HepG2 (cell line): ENCODE measurements around the gene TRAPPC3. TPM values are rescaled to one million over a fixed set of nuclear protein-coding genes. Genes with fewer than 3 reads are reported as not detected.

ENCODE experiments used
- ATAC-seq: fragments of 200-7000 bp; cut with Tn5 transposase; 3 replicates; pipeline ENCODE4 v1.9.1; 2020; ENCODE audit warnings: mild to moderate bottlenecking, moderate library complexity
- BruUV-seq: library from RNA; stranded (reverse); fragments of 400-500 nt; replicated peaks from 2 replicates; lab custom pipeline; 2021; lab: Mats Ljungman, UMichigan
- CTCF ChIA-PET: fragments of 300-600 bp; formaldehyde crosslinking; extraction: SDS; loops from one replicate; lab custom pipeline; 2021; ENCODE audit warnings: low total read pairs, inconsistent platforms, low intra/inter-chr PET ratio; lab: Yijun Ruan, JAX
- POLR2A ChIA-PET: fragments of 350-600 bp; sonication (Branson Sonifier 250); formaldehyde crosslinking; loops from one replicate; lab custom pipeline; 2020; ENCODE audit warnings: antibody characterized with exemption, inconsistent platforms; lab: Yijun Ruan, JAX
- DNase-seq: peaks from one replicate; pipeline ENCODE4 v3.0.0-alpha.2; 2015; ENCODE audit warnings: low spot score
- FAIRE-seq: peaks from 3 replicates; lab custom pipeline; 2011; peaks lifted over from hg19 to GRCh38; lab: Jason Lieb, UNC
- H2AFZ ChIP-seq: one replicate; pipeline ENCODE4 v1.6.1; 2011; ENCODE audit warnings: low read length, inconsistent platforms
- H3K27ac ChIP-seq: fragments of 300-600 bp; 3 replicates; pipeline ENCODE4 v1.8.0; 2011; ENCODE audit warnings: mixed run types, mild to moderate bottlenecking, mixed read lengths, low read length, inconsistent platforms; ENCODE audit not compliant: insufficient read depth; ENCODE audit errors: extremely low read length
- H3K27me3 ChIP-seq, 2 experiments: fragments of 200-600 bp in 1 of 2; 2 replicates in 1 of 2; 3 replicates in 1 of 2; pipeline versions ENCODE4 v1.6.0 to v1.8.0; 2011; ENCODE audit warnings: low read length in 2 of 2, mild to moderate bottlenecking in 2 of 2, moderate library complexity in 2 of 2, inconsistent platforms in 1 of 2; ENCODE audit not compliant: insufficient read depth in 2 of 2, control insufficient read depth in 1 of 2
- H3K36me3 ChIP-seq, 2 experiments: fragments of 200-600 bp in 1 of 2; replicated peaks in 1 of 2; 2 replicates in 1 of 2; 3 replicates in 1 of 2; pipeline versions ENCODE4 v1.5.1 to v1.8.0; 2011; ENCODE audit warnings: low read length in 2 of 2, inconsistent platforms in 1 of 2; ENCODE audit not compliant: insufficient read depth in 2 of 2, control insufficient read depth in 1 of 2
- H3K4me1 ChIP-seq: 2 replicates; pipeline ENCODE4 v1.5.1; 2012; ENCODE audit warnings: low read length, inconsistent platforms; ENCODE audit not compliant: insufficient read depth
- H3K4me2 ChIP-seq: 2 replicates; pipeline ENCODE4 v1.6.0; 2011; ENCODE audit warnings: low read depth, low read length, inconsistent platforms
- H3K4me3 ChIP-seq, 3 experiments: fragments of 200-600 bp in 1 of 3; sonication (generic), shearing (Covaris generic) in 1 of 3; replicated peaks in 1 of 3; 2 replicates each; pipeline ENCODE4 v1.5.1; 2011 to 2016; ENCODE audit warnings: low read length in 3 of 3, inconsistent platforms in 2 of 3, low read depth in 2 of 3, mild to moderate bottlenecking in 2 of 3, control low read depth in 1 of 3, mixed read lengths in 1 of 3; ENCODE audit not compliant: insufficient read depth in 1 of 3
- H3K79me2 ChIP-seq: one replicate; pipeline ENCODE4 v1.6.1; 2011; ENCODE audit warnings: low read length, inconsistent platforms; ENCODE audit not compliant: insufficient read depth
- H3K9ac ChIP-seq: 2 replicates; pipeline ENCODE4 v1.6.0; 2011; ENCODE audit warnings: mild to moderate bottlenecking, low read depth, low read length, inconsistent platforms; ENCODE audit not compliant: insufficient read depth
- H3K9me3 ChIP-seq: 2 replicates; pipeline ENCODE4 v1.5.1; 2012; ENCODE audit warnings: mild to moderate bottlenecking, low read length
- H4K20me1 ChIP-seq: 2 replicates; pipeline ENCODE4 v1.6.0; 2011; ENCODE audit warnings: inconsistent platforms, mild to moderate bottlenecking, low read length, moderate library complexity; ENCODE audit not compliant: insufficient read depth
- ELF3 ChIP-seq: IDR thresholded peaks from 2 replicates; pipeline ENCODE4 v1.6.1; 2016; ENCODE audit warnings: missing genetic modification reagents, missing compliant biosample characterization
- PHF20 ChIP-seq: sonication (generic); formaldehyde crosslinking; IDR thresholded peaks from 2 replicates; pipeline ENCODE4 v1.5.0; 2020; ENCODE audit warnings: mild to moderate bottlenecking, missing genetic modification reagents
- RBM22 ChIP-seq: fragments of 200-400 bp; formaldehyde crosslinking; optimal IDR thresholded peaks from 2 replicates; pipeline ENCODE3; 2017; ENCODE audit warnings: mild to moderate bottlenecking, low read length, moderate library complexity
- ZNF225 ChIP-seq: sonication (generic); formaldehyde crosslinking; IDR thresholded peaks from 2 replicates; pipeline ENCODE4 v1.4.0; 2020; ENCODE audit warnings: mild to moderate bottlenecking, missing genetic modification reagents
- WGBS: methylation state at CpG from one replicate; pipeline ENCODE4 v1.1.6; 2017; ENCODE audit warnings: low lambda C conversion rate; 5-methylcytosine and 5-hydroxymethylcytosine counted together
- in situ Hi-C: cut with HindIII; loops from 2 replicates; pipeline ENCODE4 v1.10.0; 2017; ENCODE audit warnings: low pct_unique_long_range_greater_than_20kb; ENCODE audit not compliant: extremely low pct_ligation_motif_present
- intact Hi-C: fragments of 100-400 bp; cut with micrococcal nuclease; formaldehyde crosslinking; loops from one replicate; pipeline ENCODE4 v1.10.0; 2022; ENCODE audit not compliant: unreplicated experiment
- polyA plus RNA-seq, 8 experiments: library from polyadenylated mRNA; depleted of rRNA in 3 of 8; stranded (reverse) in 7 of 8; unstranded in 1 of 8; fragments of >200 nt; fragmentation: Illumina TruSeq in 4 of 8; extraction: Trizol in 4 of 8; gene quantifications; 2 replicates each; pipeline versions ENCODE4 v1.2.1 to v1.2.3, GENCODE V29; 2011 to 2016; ENCODE audit warnings: low read depth in 4 of 8, missing spikeins in 1 of 8, mixed read lengths in 1 of 8; ENCODE audit not compliant: insufficient read depth in 1 of 8
- total RNA-seq, 5 experiments: library from RNA; depleted of rRNA; stranded (reverse); fragments of >200 nt; fragmentation: Illumina TruSeq; extraction: Trizol; gene quantifications; 2 replicates each; pipeline ENCODE4 v1.2.3, GENCODE V29; 2016; ENCODE audit warnings: low read depth in 1 of 5
- TF ChIP-seq, protein P1 (sequence below): sonication (generic); formaldehyde crosslinking; IDR thresholded peaks from 2 replicates; pipeline ENCODE4 v1.5.0; 2020; ENCODE audit warnings: missing genetic modification reagents
- TF ChIP-seq, protein P2 (sequence below): sonication (generic); formaldehyde crosslinking; IDR thresholded peaks from 2 replicates; pipeline ENCODE4 v1.5.1; 2020; ENCODE audit warnings: mild to moderate bottlenecking, missing genetic modification reagents, borderline replicate concordance
- TF ChIP-seq, protein P3 (sequence below): sonication (generic); formaldehyde crosslinking; IDR thresholded peaks from 2 replicates; pipeline ENCODE4 v1.4.0; 2020; ENCODE audit warnings: missing genetic modification reagents, mild to moderate bottlenecking, borderline replicate concordance
- TF ChIP-seq, protein P4 (sequence below): sonication (generic); formaldehyde crosslinking; IDR thresholded peaks from 2 replicates; pipeline ENCODE4 v1.8.0; 2022; ENCODE audit warnings: missing genetic modification reagents, mild to moderate bottlenecking, inconsistent platforms, borderline replicate concordance
- TF ChIP-seq, protein P5 (sequence below): sonication (generic); formaldehyde crosslinking; conservative IDR thresholded peaks from 2 replicates; pipeline ENCODE4 v1.8.0; 2022; ENCODE audit warnings: mild to moderate bottlenecking, moderate library complexity, missing genetic modification reagents

Gene TRAPPC3
- total and polyA plus RNA-seq, 2 of the 13 experiments (the other 11 are each of a cell fraction or from before 2014, with no cell fraction given) = 53.7 to 62.4 TPM

DNA sequence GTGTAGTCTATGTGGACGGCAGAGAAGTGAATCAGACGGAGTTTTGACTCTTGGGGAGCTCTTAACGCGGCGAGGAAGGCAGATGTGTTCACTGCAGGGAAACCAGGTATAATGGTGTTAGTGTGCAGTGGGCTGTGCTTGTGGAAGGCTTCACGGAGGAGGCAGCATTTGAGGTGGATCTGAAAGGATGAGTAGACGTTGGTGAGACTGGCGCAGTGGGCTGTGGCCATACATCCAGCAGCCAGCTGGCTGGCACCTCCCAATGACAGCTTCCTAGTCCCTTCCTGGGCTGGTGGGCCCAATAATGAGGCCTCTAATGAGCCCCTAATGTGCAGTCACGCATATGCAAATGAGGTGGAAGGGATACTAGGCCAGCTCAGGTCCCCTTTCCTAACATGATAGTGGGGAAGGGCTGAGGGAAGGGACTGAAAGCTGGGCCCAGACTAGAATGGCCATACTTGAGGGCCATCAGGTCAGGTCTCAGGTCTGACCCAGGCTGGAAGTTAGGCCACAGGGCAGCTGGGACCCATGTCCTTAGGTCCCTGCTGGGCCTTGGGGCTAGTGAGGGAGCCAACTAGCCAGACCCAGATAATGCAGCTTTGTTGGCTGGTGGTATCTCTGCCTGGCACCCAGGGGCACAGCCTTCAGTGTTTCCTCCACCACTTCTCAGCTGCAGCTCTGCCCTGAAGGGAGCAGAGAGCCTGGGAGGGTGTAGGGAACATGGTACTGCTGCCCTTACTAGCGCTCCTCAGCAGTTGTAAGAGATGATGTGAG is 10.5 kb upstream of the TRAPPC3 start:
- in situ Hi-C loops = no loop called here
- Histone ChIP-seq H3K9ac (no peak overlapping the region), H4K20me1 (no peaks in the 10 kb centered on the region), H3K4me3 (no peak overlapping the region), H2AFZ (no peak overlapping the region), H3K9me3 (no peaks in the 10 kb centered on the region), H3K4me2 (no peak overlapping the region), H3K27me3 (no peaks in the 10 kb centered on the region), H3K36me3 (no peaks in the 10 kb centered on the region; a peak in 1 of 5 replicates), H3K4me1 (peaks cover 38% of the 10 kb centered on the region), H3K27ac (no peak overlapping the region), H3K79me2 (peaks cover 5% of the 10 kb centered on the region)
- ChIA-PET POLR2A (interaction anchor here (1.2 kb wide), 1 partner anchor 227 kb away, joined by 3 read pairs; no protein-coding TSS in a partner anchor), CTCF (no interaction called here)
- WGBS = 92% methylated on average over 10 of the region's 10 CpGs
- no TSS peak for BruUV-seq
- FAIRE-seq = no peak
- DNase-seq = no peak
- intact Hi-C loops = loop anchor here (10.0 kb wide), 1 partner anchor 65 kb away; the partner anchor contains the start of gene THRAP3
- no peak for ATAC-seq
- TF ChIP-seq, protein P1, sequence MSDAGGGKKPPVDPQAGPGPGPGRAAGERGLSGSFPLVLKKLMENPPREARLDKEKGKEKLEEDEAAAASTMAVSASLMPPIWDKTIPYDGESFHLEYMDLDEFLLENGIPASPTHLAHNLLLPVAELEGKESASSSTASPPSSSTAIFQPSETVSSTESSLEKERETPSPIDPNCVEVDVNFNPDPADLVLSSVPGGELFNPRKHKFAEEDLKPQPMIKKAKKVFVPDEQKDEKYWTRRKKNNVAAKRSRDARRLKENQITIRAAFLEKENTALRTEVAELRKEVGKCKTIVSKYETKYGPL (CRISPR knock-in tag) = no peak
- TF ChIP-seq ELF3 (CRISPR knock-in tag) (no peak), RBM22 (no peak), ZNF225 (CRISPR knock-in tag) (no peak), PHF20 (CRISPR knock-in tag) (no peak)
- TF ChIP-seq, protein P2, sequence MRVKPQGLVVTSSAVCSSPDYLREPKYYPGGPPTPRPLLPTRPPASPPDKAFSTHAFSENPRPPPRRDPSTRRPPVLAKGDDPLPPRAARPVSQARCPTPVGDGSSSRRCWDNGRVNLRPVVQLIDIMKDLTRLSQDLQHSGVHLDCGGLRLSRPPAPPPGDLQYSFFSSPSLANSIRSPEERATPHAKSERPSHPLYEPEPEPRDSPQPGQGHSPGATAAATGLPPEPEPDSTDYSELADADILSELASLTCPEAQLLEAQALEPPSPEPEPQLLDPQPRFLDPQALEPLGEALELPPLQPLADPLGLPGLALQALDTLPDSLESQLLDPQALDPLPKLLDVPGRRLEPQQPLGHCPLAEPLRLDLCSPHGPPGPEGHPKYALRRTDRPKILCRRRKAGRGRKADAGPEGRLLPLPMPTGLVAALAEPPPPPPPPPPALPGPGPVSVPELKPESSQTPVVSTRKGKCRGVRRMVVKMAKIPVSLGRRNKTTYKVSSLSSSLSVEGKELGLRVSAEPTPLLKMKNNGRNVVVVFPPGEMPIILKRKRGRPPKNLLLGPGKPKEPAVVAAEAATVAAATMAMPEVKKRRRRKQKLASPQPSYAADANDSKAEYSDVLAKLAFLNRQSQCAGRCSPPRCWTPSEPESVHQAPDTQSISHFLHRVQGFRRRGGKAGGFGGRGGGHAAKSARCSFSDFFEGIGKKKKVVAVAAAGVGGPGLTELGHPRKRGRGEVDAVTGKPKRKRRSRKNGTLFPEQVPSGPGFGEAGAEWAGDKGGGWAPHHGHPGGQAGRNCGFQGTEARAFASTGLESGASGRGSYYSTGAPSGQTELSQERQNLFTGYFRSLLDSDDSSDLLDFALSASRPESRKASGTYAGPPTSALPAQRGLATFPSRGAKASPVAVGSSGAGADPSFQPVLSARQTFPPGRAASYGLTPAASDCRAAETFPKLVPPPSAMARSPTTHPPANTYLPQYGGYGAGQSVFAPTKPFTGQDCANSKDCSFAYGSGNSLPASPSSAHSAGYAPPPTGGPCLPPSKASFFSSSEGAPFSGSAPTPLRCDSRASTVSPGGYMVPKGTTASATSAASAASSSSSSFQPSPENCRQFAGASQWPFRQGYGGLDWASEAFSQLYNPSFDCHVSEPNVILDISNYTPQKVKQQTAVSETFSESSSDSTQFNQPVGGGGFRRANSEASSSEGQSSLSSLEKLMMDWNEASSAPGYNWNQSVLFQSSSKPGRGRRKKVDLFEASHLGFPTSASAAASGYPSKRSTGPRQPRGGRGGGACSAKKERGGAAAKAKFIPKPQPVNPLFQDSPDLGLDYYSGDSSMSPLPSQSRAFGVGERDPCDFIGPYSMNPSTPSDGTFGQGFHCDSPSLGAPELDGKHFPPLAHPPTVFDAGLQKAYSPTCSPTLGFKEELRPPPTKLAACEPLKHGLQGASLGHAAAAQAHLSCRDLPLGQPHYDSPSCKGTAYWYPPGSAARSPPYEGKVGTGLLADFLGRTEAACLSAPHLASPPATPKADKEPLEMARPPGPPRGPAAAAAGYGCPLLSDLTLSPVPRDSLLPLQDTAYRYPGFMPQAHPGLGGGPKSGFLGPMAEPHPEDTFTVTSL (CRISPR knock-in tag) = no peak
- TF ChIP-seq, protein P3, sequence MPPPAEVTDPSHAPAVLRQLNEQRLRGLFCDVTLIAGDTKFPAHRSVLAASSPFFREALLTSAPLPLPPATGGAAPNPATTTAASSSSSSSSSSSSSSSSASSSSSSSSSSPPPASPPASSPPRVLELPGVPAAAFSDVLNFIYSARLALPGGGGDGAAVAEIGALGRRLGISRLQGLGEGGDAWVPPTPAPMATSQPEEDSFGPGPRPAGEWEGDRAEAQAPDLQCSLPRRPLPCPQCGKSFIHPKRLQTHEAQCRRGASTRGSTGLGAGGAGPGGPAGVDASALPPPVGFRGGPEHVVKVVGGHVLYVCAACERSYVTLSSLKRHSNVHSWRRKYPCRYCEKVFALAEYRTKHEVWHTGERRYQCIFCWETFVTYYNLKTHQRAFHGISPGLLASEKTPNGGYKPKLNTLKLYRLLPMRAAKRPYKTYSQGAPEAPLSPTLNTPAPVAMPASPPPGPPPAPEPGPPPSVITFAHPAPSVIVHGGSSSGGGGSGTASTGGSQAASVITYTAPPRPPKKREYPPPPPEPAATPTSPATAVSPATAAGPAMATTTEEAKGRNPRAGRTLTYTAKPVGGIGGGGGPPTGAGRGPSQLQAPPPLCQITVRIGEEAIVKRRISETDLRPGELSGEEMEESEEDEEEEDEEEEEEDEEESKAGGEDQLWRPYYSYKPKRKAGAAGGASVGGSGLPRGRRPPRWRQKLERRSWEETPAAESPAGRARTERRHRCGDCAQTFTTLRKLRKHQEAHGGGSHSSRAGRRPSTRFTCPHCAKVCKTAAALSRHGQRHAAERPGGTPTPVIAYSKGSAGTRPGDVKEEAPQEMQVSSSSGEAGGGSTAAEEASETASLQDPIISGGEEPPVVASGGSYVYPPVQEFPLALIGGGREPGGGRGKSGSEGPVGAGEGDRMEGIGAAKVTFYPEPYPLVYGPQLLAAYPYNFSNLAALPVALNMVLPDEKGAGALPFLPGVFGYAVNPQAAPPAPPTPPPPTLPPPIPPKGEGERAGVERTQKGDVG (CRISPR knock-in tag) = no peak
- TF ChIP-seq, protein P4, sequence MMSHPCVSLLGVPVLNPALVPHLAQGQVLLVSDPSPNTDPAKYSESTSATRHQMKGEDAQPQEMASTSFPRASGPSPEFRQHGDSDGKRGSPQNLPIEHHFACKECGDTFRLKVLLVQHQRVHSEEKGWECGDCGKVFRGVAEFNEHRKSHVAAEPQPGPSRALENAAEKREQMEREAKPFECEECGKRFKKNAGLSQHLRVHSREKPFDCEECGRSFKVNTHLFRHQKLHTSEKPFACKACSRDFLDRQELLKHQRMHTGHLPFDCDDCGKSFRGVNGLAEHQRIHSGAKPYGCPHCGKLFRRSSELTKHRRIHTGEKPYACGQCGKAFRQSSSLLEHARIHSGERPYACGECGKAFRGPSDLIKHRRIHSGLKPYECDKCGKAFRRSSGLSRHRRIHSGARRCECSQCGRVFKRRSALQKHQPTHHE (CRISPR knock-in tag) = no peak
- TF ChIP-seq, protein P5, sequence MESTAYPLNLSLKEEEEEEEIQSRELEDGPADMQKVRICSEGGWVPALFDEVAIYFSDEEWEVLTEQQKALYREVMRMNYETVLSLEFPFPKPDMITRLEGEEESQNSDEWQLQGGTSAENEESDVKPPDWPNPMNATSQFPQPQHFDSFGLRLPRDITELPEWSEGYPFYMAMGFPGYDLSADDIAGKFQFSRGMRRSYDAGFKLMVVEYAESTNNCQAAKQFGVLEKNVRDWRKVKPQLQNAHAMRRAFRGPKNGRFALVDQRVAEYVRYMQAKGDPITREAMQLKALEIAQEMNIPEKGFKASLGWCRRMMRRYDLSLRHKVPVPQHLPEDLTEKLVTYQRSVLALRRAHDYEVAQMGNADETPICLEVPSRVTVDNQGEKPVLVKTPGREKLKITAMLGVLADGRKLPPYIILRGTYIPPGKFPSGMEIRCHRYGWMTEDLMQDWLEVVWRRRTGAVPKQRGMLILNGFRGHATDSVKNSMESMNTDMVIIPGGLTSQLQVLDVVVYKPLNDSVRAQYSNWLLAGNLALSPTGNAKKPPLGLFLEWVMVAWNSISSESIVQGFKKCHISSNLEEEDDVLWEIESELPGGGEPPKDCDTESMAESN (CRISPR knock-in tag) = no peak
